ENCODE data around the gene ELL. TPM values are rescaled to one million over a fixed set of nuclear protein-coding genes. Genes with fewer than 3 reads are reported as not detected.

ELL gene
- total and polyA plus RNA-seq, 9 of the 15 experiments (the other 6 are each of a cell fraction or from before 2014, with no cell fraction given), result 0.24 to 22.5 (median 4.1) TPM

DNA sequence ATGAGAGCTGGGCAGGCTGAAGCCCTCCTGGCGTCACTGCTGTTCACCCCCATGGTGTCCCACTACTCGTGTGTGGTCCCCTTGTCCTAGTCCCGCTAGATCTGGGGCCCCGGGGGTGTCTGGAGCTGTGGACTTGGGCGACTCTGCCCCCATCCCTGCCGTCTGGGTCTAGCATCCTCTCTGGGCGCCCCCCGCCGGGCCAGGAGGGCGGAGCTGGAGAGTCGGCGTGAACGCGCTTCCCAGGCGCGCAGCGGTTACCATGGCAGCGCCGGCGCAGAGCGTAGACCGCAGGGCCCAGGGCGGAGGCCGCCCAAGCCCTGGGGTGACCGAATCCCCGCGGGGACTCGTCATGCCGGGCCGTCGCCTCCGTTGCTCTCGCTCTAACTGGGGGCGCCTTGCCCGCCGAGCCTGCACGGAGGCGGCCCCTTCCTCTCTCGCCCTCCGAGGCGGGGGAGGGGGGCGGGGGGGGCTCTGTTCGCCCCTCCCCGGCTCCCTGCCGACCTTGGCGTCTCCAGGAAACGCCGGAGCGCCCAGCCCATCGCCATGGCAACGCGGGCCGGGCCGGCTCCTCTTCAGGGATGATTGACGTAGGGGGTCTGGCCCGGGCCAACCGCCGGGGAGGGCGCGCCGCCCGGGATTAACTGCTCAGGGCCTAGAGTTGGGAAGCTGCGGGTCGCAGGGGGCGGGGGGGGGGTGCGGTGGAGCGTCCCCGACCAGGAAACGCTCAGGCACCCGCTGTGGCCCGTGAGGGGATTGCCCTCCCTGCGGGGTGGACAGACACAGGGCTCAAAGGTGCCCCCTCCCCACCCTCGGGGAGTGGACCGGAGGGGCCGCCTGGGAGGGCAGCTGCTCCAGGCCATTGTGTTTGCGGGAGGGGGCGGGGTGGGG, 92.8 kb downstream of the ELL start (continued):
- TF ChIP-seq, protein P1, sequence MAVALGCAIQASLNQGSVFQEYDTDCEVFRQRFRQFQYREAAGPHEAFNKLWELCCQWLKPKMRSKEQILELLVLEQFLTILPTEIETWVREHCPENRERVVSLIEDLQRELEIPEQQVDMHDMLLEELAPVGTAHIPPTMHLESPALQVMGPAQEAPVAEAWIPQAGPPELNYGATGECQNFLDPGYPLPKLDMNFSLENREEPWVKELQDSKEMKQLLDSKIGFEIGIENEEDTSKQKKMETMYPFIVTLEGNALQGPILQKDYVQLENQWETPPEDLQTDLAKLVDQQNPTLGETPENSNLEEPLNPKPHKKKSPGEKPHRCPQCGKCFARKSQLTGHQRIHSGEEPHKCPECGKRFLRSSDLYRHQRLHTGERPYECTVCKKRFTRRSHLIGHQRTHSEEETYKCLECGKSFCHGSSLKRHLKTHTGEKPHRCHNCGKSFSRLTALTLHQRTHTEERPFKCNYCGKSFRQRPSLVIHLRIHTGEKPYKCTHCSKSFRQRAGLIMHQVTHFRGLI (CRISPR knock-in tag; IDR thresholded peaks at IDR 0.05), result no peak
- TF ChIP-seq PTBP1 (IDR thresholded peaks at IDR 0.05; ENCODE audit: low read depth, low read length) (no peak), SP1 (CRISPR knock-in tag; IDR thresholded peaks at IDR 0.05) (peak; percentile 49), POLR2A (conservative IDR thresholded peaks at IDR 0.05) (0 out of 2 replicates have a peak, but pooled peaks have one; percentile 0), JUND (IDR thresholded peaks at IDR 0.05; ENCODE audit: borderline replicate concordance, low read depth, low read length) (peak; percentile 28; the same call in 1 of the 2 replicates), JUND (tag; IDR thresholded peaks at IDR 0.05; ENCODE audit: borderline replicate concordance, low read depth, low read length) (no peak), BDP1 (IDR thresholded peaks at IDR 0.05; ENCODE audit: insufficient read depth, insufficient read length) (no peak), KLF10 (CRISPR knock-in tag; IDR thresholded peaks at IDR 0.05) (no peak), RBFOX2 (IDR thresholded peaks at IDR 0.05; ENCODE audit: low read depth, low read length) (peak; percentile 50; the same call in 1 of the 2 replicates), ZNF274 (IDR thresholded peaks at IDR 0.05; ENCODE audit: borderline replicate concordance, low read depth, low read length) (no peak), RBM39 (optimal IDR thresholded peaks at IDR 0.05; ENCODE audit: low read depth, low read length) (no peak), PURB (CRISPR knock-in tag; IDR thresholded peaks at IDR 0.05; ENCODE audit: low read depth) (no peak), ZNF717 (CRISPR knock-in tag; IDR thresholded peaks at IDR 0.05) (no peak), PHF8 (IDR thresholded peaks at IDR 0.05; ENCODE audit: borderline replicate concordance, low read length) (no peak; the same call in 1 of the 2 replicates), HIVEP1 (CRISPR knock-in tag; IDR thresholded peaks at IDR 0.05) (no peak), RUNX1 (IDR thresholded peaks at IDR 0.05; ENCODE audit: low read depth) (0 out of 2 replicates have a peak, but pooled peaks have one; percentile 43)
- TF ChIP-seq, protein P2, sequence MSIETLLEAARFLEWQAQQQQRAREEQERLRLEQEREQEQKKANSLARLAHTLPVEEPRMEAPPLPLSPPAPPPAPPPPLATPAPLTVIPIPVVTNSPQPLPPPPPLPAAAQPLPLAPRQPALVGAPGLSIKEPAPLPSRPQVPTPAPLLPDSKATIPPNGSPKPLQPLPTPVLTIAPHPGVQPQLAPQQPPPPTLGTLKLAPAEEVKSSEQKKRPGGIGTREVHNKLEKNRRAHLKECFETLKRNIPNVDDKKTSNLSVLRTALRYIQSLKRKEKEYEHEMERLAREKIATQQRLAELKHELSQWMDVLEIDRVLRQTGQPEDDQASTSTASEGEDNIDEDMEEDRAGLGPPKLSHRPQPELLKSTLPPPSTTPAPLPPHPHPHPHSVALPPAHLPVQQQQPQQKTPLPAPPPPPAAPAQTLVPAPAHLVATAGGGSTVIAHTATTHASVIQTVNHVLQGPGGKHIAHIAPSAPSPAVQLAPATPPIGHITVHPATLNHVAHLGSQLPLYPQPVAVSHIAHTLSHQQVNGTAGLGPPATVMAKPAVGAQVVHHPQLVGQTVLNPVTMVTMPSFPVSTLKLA (conservative IDR thresholded peaks at IDR 0.05), result peak; percentile 29 to 74; a peak in 2 of 4 replicates
- TF ChIP-seq, protein P3, sequence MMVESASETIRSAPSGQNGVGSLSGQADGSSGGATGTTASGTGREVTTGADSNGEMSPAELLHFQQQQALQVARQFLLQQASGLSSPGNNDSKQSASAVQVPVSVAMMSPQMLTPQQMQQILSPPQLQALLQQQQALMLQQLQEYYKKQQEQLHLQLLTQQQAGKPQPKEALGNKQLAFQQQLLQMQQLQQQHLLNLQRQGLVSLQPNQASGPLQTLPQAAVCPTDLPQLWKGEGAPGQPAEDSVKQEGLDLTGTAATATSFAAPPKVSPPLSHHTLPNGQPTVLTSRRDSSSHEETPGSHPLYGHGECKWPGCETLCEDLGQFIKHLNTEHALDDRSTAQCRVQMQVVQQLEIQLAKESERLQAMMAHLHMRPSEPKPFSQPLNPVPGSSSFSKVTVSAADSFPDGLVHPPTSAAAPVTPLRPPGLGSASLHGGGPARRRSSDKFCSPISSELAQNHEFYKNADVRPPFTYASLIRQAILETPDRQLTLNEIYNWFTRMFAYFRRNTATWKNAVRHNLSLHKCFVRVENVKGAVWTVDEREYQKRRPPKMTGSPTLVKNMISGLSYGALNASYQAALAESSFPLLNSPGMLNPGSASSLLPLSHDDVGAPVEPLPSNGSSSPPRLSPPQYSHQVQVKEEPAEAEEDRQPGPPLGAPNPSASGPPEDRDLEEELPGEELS (CRISPR knock-in tag; IDR thresholded peaks at IDR 0.05; ENCODE audit: borderline replicate concordance), result peak; percentile 53; the same call in 1 of the 2 replicates
- TF ChIP-seq, protein P4, sequence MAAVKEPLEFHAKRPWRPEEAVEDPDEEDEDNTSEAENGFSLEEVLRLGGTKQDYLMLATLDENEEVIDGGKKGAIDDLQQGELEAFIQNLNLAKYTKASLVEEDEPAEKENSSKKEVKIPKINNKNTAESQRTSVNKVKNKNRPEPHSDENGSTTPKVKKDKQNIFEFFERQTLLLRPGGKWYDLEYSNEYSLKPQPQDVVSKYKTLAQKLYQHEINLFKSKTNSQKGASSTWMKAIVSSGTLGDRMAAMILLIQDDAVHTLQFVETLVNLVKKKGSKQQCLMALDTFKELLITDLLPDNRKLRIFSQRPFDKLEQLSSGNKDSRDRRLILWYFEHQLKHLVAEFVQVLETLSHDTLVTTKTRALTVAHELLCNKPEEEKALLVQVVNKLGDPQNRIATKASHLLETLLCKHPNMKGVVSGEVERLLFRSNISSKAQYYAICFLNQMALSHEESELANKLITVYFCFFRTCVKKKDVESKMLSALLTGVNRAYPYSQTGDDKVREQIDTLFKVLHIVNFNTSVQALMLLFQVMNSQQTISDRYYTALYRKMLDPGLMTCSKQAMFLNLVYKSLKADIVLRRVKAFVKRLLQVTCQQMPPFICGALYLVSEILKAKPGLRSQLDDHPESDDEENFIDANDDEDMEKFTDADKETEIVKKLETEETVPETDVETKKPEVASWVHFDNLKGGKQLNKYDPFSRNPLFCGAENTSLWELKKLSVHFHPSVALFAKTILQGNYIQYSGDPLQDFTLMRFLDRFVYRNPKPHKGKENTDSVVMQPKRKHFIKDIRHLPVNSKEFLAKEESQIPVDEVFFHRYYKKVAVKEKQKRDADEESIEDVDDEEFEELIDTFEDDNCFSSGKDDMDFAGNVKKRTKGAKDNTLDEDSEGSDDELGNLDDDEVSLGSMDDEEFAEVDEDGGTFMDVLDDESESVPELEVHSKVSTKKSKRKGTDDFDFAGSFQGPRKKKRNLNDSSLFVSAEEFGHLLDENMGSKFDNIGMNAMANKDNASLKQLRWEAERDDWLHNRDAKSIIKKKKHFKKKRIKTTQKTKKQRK (IDR thresholded peaks at IDR 0.05; ENCODE audit: borderline replicate concordance, low read depth, low read length), result no peak
